H7 (cell line): ENCODE measurements around the gene SELENOS. TPM values are rescaled to one million over a fixed set of nuclear protein-coding genes. Genes with fewer than 3 reads are reported as not detected.
"Not testable (repeated sequence)": the region's sequence is repeated elsewhere in the genome, so short reads cannot be mapped to it uniquely, and the experiment has no call there.

Experiments used
- DNase-seq: peaks from one replicate; pipeline ENCODE4 v3.0.0; 2012
- H3K27me3 ChIP-seq: 2 replicates; pipeline ENCODE4 v1.6.0; 2011; ENCODE audit warnings: mild to moderate bottlenecking, low read length; ENCODE audit not compliant: control insufficient read depth, insufficient read depth
- H3K36me3 ChIP-seq: replicated peaks from 2 replicates; pipeline ENCODE4 v1.5.1; 2011; ENCODE audit warnings: low read length; ENCODE audit not compliant: control insufficient read depth, insufficient read depth
- H3K4me3 ChIP-seq: 2 replicates; pipeline ENCODE4 v1.5.1; 2011; ENCODE audit warnings: low read depth, mild to moderate bottlenecking, control low read depth, low read length, moderate library complexity; ENCODE audit not compliant: insufficient read depth
- total RNA-seq: library from RNA; depleted of rRNA; stranded (reverse); fragments of >200 nt; shearing (Covaris generic); gene quantifications from 2 replicates; pipeline ENCODE4 v1.2.3, GENCODE V29; 2014

Gene SELENOS
- total RNA-seq, 1 experiment from 2014 or later = 52.2 TPM

DNA sequence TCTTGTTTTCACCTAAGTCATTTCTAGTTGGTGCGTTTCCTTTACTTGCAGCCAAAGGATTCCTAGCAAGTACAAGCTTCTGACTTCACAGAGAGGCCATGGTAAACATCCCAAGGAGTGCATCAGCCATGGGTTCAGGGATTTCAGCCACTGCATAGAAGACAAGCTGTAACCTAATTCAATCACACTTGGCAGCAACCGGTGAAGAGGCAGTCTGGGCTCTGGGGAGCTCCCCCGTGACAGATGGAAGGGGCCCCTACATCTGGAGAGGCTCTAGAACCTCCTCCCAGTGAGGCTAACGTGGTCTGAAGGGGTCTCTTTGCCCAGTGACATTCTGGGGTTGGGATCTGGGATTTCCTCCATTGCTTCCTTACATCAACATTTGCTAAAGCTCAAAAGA is 26.1 kb upstream of the SELENOS start:
- Histone ChIP-seq H3K27me3 (no peaks in the 10 kb centered on the region), H3K4me3 (no peak overlapping the region), H3K36me3 (no peaks in the 10 kb centered on the region)
- DNase-seq = no peak

DNA sequence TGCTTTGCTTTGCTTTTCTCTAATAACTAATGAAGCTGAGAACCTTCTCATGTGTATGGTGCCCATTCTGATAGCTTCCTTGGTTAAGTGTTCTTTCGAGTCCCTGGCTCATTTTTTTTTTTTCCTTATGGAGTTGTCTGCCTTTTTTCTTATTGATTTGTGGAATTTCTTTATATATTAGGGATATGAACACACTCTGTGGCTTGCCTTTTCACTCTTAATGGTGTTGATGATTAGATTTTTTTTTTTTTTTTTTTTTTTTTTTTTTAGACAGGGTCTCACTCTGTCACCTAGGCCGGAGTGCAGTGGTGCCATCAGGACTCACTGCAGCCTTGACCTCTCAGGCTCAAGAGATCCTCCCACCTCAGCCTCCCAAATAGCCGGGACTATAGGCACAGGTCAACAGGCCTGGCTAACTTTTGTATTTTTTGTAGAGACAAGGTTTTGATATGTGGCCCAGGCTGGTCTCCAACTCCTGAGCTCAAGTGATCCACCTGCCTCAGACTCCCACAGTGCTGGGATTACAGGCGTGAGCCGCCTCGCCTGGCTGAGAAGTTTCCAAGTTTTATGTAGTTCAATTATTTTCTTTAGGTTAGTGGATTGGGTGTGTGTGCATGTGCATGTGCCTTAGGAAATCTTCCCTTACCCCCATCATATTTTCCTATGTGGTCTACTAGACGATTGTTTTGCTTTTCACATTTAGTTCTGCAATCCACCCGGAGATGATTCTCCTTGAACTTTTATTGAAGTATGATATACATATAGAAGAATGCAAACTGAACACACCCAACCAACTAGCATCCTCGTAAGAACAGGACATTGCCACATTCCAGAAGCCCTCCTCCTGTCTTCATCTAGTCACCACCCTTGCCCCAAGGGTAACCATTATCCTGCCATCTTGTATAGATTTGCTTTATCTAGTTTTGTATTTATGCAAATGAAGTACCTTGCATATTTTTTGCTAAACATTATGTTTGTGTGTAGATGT is 19.4 kb upstream of the SELENOS start:
- Histone ChIP-seq H3K27me3 (no peaks in the 10 kb centered on the region), H3K36me3 (peaks cover 2% of the 10 kb centered on the region; the same call in 1 of the 2 replicates), H3K4me3 (no peak overlapping the region)
- no peak for DNase-seq

DNA sequence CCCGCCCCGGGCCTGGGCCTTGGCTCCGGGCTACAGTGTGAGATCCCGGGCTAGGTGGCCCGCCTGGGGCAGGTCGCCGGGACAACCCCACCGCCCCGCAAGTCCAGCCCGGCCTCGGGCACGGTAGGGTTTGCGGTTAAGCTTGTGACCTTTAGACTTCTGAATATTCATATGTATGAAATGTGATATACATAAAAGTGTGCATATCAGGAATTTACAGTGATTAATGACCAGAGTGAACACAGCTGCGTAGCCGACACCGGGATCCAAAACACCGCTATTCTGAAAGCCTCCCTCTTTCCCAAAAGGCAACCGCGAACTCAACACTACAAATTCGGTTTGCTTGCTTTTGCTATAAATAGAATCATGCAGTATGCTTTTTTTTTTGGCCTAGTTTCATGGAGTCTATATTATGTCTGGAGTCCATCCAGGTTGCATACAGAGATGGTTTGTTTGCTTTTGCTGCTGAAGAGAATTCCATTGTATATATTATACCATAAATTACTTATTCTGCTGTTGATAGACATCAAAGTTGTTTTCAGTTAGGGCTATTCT is 18.4 kb upstream of the SELENOS start:
- Histone ChIP-seq H3K4me3 (peak overlapping the region; percentile 99), H3K27me3 (no peaks in the 10 kb centered on the region), H3K36me3 (peaks cover 2% of the 10 kb centered on the region; the same call in 1 of the 2 replicates)
- DNase-seq = peak; percentile 85

DNA sequence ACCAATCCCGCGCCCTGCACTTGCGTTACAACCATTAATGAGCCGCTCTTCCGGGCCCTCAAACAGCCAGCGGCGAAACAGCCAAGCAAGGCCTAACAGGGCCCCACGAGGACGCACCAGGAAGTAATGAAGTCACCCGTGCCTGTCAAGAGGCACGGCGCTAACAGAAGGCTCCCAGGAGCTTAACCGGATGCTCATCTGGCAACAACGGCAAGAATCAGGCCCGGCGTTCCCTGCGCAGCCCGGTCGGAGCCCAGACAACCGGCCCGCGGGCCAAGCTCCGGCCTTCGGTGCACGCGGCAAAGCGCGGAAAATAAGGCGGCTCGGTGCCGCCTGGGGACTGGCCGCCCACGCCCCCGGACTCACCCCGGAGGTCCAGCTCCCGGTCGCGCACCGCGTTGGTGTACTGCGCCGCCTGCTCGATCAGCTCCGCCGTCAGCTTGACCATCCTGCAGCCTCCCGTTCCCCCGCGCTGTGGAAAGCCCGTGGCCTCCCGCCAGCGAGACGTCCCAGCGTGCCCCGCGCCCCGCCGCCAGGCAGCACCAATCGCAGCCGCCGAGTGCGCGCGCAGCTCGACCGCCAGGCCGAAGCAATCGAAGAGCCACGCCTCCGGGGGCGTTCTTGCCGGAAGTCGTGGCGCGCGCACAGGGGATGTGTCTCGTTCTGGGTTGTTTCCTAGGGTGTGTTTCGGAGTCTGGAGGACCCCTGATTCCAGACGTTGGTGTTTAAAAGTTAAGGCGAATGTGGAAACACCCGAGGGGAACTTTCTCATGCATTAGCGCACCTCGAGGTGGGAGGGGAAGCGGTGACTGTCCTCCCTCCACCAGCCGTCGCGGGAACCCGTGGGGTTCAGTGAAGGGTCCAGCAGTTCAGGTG is 17.7 kb upstream of the SELENOS start, which contains the start of gene SNRPA1:
Gene SNRPA1 (minus strand): TSS at position 518 of the 876 bp plus-strand sequence. CDS start 70 bp downstream, at position 448.
- Histone ChIP-seq H3K4me3 (peak within 1 kb of the TSS; percentile 99), H3K27me3 (no peaks in the 10 kb centered on the region), H3K36me3 (peaks cover 2% of the 10 kb centered on the region; the same call in 1 of the 2 replicates)
- DNase-seq = peak; percentile 98

DNA sequence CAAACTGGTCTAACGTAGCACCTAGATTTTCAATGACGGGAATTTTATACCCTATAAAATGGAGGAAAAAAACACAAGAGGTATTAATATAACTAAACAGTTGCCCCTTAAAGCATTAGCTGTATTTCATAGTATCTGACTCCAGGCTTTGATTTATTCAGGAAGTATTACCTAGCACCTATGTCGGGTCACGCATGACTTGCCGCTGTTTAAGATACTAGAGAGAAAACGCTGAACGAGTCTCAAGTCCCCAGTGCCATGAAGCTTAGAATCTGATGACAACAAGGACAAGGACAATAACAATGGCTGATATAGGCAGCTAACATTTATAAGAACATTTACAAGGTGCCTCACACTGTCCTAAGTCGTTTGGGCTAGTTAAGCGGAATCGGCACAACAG is 15.8 kb upstream of the SELENOS start:
- DNase-seq = no peak
- peak overlapping the region; percentile 1; the same call in 1 of the 2 replicates for H3K4me3 ChIP-seq

DNA sequence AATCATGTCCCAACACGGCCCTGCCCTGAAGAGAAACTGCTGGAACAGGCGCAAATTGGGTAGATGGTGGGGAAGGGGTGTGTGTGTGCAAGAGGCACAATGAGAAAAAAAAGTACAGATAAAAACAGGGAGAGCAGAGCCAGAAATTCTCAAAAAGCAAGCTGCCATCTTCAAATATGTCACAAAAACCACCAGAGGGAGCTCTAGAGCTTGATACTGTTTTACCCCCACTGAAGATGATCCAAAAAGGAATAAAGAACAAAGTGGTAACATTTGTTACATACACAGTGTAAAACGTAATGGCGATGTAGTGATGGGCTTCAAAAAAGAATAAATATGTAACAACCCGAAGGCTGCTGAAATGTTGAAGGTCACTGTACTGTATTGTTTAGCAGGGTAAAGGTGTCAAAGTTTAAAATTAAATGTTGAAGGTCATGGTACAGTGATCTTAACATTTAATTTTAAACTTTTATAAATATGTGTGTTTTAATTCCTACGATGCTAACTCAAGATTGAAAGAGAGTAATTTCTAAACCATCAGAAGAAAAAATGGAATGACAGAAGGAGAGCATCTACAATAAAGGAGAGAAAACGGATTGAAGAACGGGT is 11.7 kb upstream of the SELENOS start:
- DNase-seq = peak; percentile 69
- H3K36me3 ChIP-seq = peaks cover 29% of the 10 kb centered on the region

More for the DNA sequence above, 15.8 kb upstream of the SELENOS start:
- peaks cover 5% of the 10 kb centered on the region for H3K36me3 ChIP-seq
- H3K27me3 ChIP-seq = no peaks in the 10 kb centered on the region

DNA sequence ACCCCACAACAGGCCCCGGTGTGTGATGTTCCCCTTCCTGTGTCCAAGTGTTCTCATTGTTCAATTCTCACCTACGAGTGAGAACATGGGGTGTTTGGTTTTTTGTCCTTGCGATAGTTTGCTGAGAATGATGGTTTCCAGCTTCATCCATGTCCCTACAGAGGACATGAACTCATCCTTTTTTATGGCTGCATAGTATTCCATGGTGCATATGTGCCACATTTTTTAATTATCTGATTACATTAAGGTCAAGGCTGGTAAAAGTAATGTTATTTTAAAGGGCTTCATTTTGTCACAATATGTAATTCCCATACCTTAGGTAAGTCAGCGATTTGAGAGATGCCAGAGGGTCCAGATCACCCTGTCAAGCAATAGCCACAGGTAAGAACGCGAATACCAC is 10.1 kb upstream of the SELENOS start:
- not testable (repeated sequence) for H3K4me3 ChIP-seq, DNase-seq, H3K27me3 ChIP-seq
- H3K36me3 ChIP-seq = peaks cover 36% of the 10 kb centered on the region

More for the DNA sequence above, 11.7 kb upstream of the SELENOS start:
- no peaks in the 10 kb centered on the region for H3K27me3 ChIP-seq
- no peak overlapping the region for H3K4me3 ChIP-seq

DNA sequence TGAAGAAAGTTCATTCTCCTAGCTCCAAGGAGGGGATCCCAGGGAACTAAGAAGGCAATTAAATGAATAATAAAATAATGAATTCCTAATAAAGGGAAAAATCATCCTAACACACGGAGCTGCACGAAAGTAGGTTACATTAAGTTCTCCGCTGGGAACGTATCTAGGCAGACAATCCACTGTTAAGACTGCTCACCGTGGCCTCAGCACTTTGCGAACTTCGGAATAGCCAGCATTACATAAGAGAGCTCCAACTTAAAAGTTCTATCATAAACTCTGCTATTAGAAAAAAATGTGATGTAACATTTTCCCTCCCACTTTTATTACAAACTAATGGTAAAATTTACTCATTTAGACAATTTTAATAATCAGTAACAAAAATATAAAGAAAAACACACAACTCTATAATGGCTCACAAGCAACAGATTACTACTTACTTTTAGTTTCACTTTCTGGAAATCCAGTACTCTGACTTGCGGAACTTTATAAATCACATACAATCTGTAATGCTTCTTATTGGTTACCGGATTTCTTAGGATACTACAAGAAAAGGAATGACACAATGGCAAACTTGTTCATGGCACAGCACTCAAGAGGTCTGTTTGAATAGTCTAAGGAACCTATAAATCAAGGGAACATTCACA is 9.3 kb upstream of the SELENOS start:
- Histone ChIP-seq H3K36me3 (peaks cover 34% of the 10 kb centered on the region), H3K4me3 (no peak overlapping the region), H3K27me3 (no peaks in the 10 kb centered on the region)
- DNase-seq = no peak

DNA sequence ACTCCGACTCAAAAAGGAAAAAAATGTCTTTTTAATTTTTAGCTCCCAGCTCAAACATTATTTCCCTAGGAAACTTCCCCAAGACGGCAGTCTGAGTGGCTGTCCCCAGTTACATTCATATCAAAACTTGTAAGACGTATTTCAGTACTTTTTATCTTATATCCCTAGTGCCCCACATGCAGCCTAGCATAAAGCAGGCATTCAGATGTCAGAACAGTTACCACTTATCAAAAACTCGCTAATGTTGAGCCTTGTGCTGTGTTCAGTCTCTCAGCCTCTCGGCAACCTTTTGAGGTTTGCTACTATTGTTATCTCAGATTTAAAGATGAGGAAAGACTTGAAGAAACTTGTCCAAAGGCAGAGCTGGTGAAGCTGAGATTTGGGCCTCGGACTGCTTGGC is 6.6 kb upstream of the SELENOS start:
- H3K4me3 ChIP-seq = no peak overlapping the region
- no peak for DNase-seq
- H3K36me3 ChIP-seq = peaks cover 36% of the 10 kb centered on the region
- no peaks in the 10 kb centered on the region for H3K27me3 ChIP-seq

DNA sequence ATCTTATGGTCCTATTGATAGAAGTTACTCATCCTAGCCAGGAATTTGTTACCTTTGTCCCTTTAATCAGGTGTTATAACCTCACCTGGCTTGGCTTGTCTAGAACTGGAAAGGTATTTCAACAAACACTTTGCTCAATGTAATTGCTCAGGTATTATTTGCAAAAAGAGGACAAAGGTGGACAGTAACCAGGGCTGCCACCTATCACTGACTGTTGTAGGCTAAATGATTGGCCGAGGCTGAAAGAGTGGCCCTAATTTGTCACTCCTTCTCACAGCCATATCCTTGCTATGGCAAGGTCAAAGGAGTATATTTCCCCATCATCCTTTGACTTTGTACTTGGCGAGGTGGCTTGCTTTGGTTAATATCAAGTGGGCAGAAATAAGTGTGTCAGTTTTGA is 2.7 kb upstream of the SELENOS start:
- DNase-seq = no peak
- Histone ChIP-seq H3K27me3 (no peaks in the 10 kb centered on the region), H3K4me3 (no peak overlapping the region), H3K36me3 (peaks cover 20% of the 10 kb centered on the region)

DNA sequence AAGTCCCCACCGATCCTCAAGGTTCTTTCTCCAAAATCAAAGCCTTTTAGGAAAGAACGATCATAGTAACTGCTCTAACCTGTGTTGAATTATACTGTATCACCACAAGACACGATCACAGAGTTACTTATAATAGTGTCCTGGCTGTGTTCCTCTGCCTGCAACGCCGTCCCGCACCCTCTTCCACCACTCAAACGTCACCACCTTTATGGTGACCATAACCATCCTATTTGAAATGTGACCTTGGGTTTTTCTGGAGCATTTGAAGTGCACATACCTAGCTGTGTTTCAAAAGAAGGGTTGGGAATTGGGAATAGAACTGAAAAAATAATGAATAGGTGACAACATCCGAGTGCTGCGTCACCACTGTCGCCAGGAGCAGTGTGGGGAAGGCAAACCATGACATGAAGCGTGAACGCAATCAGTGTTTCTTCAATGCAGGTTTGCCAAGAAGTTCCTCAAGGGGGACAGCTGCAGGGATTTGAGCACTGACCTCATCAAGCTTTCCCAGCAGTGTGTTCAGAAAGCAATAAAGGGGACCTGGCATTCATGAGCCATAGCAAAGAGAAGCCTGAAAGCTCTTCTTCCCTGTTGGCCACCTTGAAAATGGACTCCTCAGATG is 769 bp upstream of the SELENOS start:
- H3K27me3 ChIP-seq = no peaks in the 10 kb centered on the region
- peaks cover 30% of the 10 kb centered on the region for H3K36me3 ChIP-seq
- H3K4me3 ChIP-seq = peak overlapping the region; percentile 48
- DNase-seq = peak; percentile 40

DNA sequence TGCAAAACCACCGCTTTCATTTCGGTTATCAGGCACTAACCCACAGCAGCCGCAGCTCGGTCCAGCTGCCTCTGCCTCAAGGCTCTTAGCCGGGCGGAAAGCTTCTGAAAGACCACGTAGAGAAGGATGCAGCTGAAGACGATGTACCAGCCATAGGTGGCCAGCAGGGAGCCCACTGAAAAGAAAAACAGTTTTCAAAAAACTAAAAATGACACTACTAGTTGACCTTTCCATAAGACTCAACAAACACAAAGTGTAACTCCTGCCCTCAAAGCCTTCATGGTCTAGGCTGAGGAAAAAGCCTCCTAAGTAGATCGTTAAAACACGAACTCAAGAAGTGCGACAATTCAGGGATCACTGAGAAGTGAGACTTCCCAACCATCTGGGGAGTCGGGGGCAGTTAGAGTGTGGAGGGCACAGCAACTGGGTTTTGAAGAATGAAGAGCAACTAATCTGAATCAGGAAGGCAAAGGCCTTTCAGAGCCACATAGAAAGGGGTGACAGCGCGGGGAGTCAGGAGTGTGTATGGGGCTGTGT is 716 bp downstream of the SELENOS start:
- H3K4me3 ChIP-seq = peak overlapping the region; percentile 93
- peak; percentile 42 for DNase-seq
- H3K36me3 ChIP-seq = peaks cover 35% of the 10 kb centered on the region

DNA sequence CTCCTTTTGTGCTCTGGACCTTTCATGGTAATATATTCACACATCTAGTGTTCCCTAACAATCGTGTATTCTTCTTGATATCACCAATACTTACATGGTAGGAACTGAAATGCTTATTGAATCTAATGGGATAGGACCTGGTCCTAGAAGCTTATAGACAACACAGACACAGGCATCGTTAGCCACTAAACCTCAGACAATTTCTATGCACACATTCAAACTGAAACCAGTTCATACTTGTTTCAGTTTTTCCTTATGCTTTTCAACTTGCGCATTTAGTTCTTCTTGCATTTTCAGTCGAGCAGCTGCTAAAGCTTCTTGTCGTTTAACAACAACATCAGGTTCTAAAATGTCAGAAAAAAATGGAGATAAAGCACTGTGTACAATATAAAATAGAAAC is 2.3 kb downstream of the SELENOS start:
- DNase-seq = no peak
- Histone ChIP-seq H3K36me3 (peaks cover 40% of the 10 kb centered on the region), H3K27me3 (no peaks in the 10 kb centered on the region), H3K4me3 (no peak overlapping the region)

More for the DNA sequence above, 716 bp downstream of the SELENOS start:
- no peaks in the 10 kb centered on the region for H3K27me3 ChIP-seq
